ENCODE data around the gene PROSER1.

PROSER1 gene

GRCh38 chr13:39052944-39053343 lies 15.1 kb upstream of the PROSER1 start:
- H3K27ac ChIP-seq = no peak overlapping the region
- no peak for TF ChIP-seq CTCF (conservative IDR thresholded peaks at IDR 0.05)

- no peak overlapping the region for H3K27ac ChIP-seq
- TF ChIP-seq CTCF (conservative IDR thresholded peaks at IDR 0.05) = peak; percentile 78
These were observed 13.3 kb upstream of the PROSER1 start for GRCh38 chr13:39051157-39051556.

DNA sequence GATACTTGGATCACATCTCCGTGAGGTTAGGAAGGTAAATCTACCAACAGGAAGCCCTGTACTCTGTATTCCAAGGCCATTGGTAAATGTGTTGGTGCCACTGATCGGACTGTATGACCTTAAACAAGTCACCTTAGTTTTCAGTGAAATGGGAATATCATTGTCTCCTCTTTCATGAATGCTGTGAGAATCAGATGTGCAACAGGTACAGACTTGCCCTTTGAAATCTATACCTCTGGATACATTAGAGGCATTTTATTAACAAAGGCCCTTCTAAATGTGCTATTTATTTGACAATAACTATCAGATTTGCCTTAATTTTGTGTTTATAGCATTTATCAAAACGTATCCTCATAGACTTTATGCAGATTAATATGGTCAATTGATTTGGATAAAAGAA lies 11.4 kb upstream of the PROSER1 start:
- TF ChIP-seq CTCF (conservative IDR thresholded peaks at IDR 0.05) = no peak
- H3K27ac ChIP-seq = peak overlapping the region; percentile 16; the same call in 1 of the 2 replicates

GRCh38 chr13:39048806-39049205 lies 10.9 kb upstream of the PROSER1 start:
- peak overlapping the region; percentile 16; the same call in 1 of the 2 replicates for H3K27ac ChIP-seq

GRCh38 chr13:39047560-39047959 lies 9.7 kb upstream of the PROSER1 start:
- H3K27ac ChIP-seq = peak overlapping the region; percentile 18
- peak; percentile 54 for TF ChIP-seq CTCF (conservative IDR thresholded peaks at IDR 0.05)

More at GRCh38 chr13:39048806-39049205, 10.9 kb upstream of the PROSER1 start:
- no peak for TF ChIP-seq CTCF (conservative IDR thresholded peaks at IDR 0.05)

DNA sequence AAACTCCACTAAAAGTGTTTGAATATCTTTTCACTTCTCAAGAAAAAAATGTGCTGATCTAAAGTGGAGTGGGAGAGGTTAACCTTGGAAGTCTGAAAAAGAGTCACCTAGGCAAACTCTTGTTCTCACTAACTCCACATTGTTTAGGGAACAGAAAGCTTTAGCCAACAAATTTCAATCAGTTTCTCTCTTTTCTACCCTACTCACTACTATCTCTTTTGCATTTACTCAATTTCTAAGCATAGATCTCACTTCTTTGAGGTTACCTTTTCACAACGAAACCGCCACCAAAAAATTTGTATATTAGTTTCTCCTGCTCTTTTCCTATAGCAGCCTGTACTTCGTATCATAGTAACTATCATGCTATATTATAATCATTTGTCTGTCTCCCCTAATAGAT lies 6.6 kb upstream of the PROSER1 start:
- H3K27ac ChIP-seq = no peak overlapping the region
- TF ChIP-seq CTCF (conservative IDR thresholded peaks at IDR 0.05) = no peak

GRCh38 chr13:39040206-39040605 lies 2.3 kb upstream of the PROSER1 start:
- TF ChIP-seq CTCF (conservative IDR thresholded peaks at IDR 0.05) = no peak
- no peak overlapping the region for H3K27ac ChIP-seq

All from VCaP (cell line).